ENCODE results near the gene ITGAD.
A peak's percentile ranks its signal among the peaks of the same experiment; 100 is the strongest.

ITGAD gene

DNA sequence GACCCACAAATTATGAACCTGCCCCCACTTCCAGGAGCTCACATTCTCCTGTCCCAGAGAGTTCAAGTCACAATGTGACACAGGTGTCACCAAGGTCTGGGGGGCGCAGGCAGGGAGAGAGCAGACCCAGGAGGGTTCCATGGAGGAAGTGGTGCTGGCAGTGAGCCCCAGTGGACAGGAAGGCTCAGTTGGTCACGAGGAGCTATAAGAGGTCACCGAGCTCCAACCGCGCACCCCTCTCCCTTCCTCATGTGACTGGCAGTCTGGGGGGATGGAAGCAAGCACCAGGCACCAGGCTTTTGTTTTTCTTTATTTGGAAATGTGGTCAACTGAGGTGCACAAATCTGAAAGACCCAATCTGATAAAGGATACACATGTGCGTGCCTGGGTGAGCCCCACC is 2.5 kb downstream of the ITGAD start:
- DNase-seq (ENCODE audit: low read depth), result no peak
- TF ChIP-seq, protein P1, sequence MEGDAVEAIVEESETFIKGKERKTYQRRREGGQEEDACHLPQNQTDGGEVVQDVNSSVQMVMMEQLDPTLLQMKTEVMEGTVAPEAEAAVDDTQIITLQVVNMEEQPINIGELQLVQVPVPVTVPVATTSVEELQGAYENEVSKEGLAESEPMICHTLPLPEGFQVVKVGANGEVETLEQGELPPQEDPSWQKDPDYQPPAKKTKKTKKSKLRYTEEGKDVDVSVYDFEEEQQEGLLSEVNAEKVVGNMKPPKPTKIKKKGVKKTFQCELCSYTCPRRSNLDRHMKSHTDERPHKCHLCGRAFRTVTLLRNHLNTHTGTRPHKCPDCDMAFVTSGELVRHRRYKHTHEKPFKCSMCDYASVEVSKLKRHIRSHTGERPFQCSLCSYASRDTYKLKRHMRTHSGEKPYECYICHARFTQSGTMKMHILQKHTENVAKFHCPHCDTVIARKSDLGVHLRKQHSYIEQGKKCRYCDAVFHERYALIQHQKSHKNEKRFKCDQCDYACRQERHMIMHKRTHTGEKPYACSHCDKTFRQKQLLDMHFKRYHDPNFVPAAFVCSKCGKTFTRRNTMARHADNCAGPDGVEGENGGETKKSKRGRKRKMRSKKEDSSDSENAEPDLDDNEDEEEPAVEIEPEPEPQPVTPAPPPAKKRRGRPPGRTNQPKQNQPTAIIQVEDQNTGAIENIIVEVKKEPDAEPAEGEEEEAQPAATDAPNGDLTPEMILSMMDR (conservative IDR thresholded peaks at IDR 0.05; ENCODE audit: low read depth, low read length), result no peak

GRCh38 chr16:31397096-31397660 is 4.0 kb downstream of the ITGAD start:
- TF ChIP-seq, protein P1 (conservative IDR thresholded peaks at IDR 0.05; ENCODE audit: low read depth, low read length), result no peak
- no peak for DNase-seq (ENCODE audit: low read depth)
- H3K4me3 ChIP-seq (ENCODE audit: low read depth, low read length), result no peak overlapping the region

More for the DNA sequence above, 2.5 kb downstream of the ITGAD start:
- no peak overlapping the region for H3K4me3 ChIP-seq (ENCODE audit: low read depth, low read length)

DNA sequence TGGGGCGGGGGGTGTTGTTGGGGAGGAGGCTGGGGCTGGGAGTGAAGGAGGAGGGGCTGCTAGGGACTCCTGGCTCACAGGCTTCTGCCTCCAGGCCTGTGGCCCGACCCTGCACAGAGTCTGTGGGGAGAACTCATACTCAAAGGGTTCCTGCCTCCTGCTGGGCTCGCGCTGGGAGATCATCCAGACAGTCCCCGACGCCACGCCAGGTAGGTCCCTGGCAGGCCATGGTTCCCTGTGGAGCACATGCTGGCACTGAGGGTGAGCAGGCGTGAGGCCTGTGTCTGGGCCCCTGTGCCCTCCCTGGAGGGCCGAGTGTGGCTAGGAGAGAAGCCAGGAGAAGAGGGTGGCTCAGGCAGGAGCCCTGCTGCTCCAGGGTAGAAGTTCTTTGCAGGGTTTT is 4.6 kb downstream of the ITGAD start:
- no peak overlapping the region for H3K4me3 ChIP-seq (ENCODE audit: low read depth, low read length)
- DNase-seq (ENCODE audit: low read depth), result no peak
- TF ChIP-seq, protein P1 (conservative IDR thresholded peaks at IDR 0.05; ENCODE audit: low read depth, low read length), result no peak

DNA sequence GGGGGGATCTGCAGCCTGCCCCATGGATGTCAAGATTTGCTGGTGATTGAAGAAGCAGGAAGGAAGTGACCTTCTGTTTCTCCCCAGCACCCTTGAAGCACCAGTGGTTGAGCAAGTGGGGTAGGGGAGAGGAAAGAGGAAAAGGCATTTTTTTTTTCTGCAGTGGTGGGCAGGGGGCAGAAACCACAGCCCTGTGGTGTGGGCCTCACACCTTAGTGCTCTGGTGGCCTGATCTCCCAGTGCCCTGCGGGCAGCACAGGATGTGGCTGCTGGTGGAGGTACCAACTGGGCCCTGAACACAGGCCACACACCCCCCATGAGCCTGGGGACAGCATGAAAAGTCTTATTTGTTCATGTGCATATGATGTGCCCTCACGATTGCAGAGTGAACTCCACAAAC is 7.1 kb downstream of the ITGAD start:
- DNase-seq (ENCODE audit: low read depth), result no peak
- TF ChIP-seq, protein P1 (conservative IDR thresholded peaks at IDR 0.05; ENCODE audit: low read depth, low read length), result no peak
- no peak overlapping the region for H3K4me3 ChIP-seq (ENCODE audit: low read depth, low read length)

GRCh38 chr16:31401436-31401835 is 8.3 kb downstream of the ITGAD start:
- TF ChIP-seq, protein P1 (conservative IDR thresholded peaks at IDR 0.05; ENCODE audit: low read depth, low read length), result no peak
- no peak overlapping the region for H3K4me3 ChIP-seq (ENCODE audit: low read depth, low read length)
- DNase-seq (ENCODE audit: low read depth), result no peak

GRCh38 chr16:31402687-31403086 is 9.6 kb downstream of the ITGAD start:
- DNase-seq (ENCODE audit: low read depth), result peak; percentile 14
- H3K4me3 ChIP-seq (ENCODE audit: low read depth, low read length), result no peak overlapping the region
- TF ChIP-seq, protein P1 (conservative IDR thresholded peaks at IDR 0.05; ENCODE audit: low read depth, low read length), result no peak

- H3K4me3 ChIP-seq (ENCODE audit: low read depth, low read length), result peak overlapping the region; percentile 32
- TF ChIP-seq, protein P1 (conservative IDR thresholded peaks at IDR 0.05; ENCODE audit: low read depth, low read length), result no peak
- no peak for DNase-seq (ENCODE audit: low read depth)
Measured at GRCh38 chr16:31403590-31404352, 10.6 kb downstream of the ITGAD start.
